ENCODE data around the gene LDB3.

Gene LDB3

GRCh38 chr10:86706401-86706841, 38.1 kb downstream of the LDB3 start:
- no peak for DNase-seq (ENCODE audit: low read depth)

- DNase-seq (ENCODE audit: low read depth), result no peak
Observed at GRCh38 chr10:86706977-86707376, 38.7 kb downstream of the LDB3 start.

- no peak for DNase-seq (ENCODE audit: low read depth)
Observed at GRCh38 chr10:86707505-86707904, 39.2 kb downstream of the LDB3 start.

- no peak for DNase-seq (ENCODE audit: low read depth)
Observed at GRCh38 chr10:86708068-86708782, 39.9 kb downstream of the LDB3 start.

GRCh38 chr10:86708783-86709380, 40.6 kb downstream of the LDB3 start:
- DNase-seq (ENCODE audit: low read depth), result no peak

GRCh38 chr10:86709396-86710185, 41.3 kb downstream of the LDB3 start:
- no peak for DNase-seq (ENCODE audit: low read depth)

- peak; percentile 55 for DNase-seq (ENCODE audit: low read depth)
Observed at GRCh38 chr10:86710987-86711512, 42.7 kb downstream of the LDB3 start.

- DNase-seq (ENCODE audit: low read depth), result no peak
Observed at GRCh38 chr10:86711513-86712316, 43.4 kb downstream of the LDB3 start.

GRCh38 chr10:86712317-86712707, 44.0 kb downstream of the LDB3 start:
- no peak for DNase-seq (ENCODE audit: low read depth)

GRCh38 chr10:86715156-86715795, 47.0 kb downstream of the LDB3 start:
- DNase-seq (ENCODE audit: low read depth), result no peak

- DNase-seq (ENCODE audit: low read depth), result no peak
Observed at GRCh38 chr10:86715836-86716235, 47.5 kb downstream of the LDB3 start.

- DNase-seq (ENCODE audit: low read depth), result no peak
Observed at GRCh38 chr10:86716466-86716865, 48.2 kb downstream of the LDB3 start.

GRCh38 chr10:86718556-86718955, 50.2 kb downstream of the LDB3 start:
- DNase-seq (ENCODE audit: low read depth), result no peak

GRCh38 chr10:86721232-86721631, 52.9 kb downstream of the LDB3 start:
- DNase-seq (ENCODE audit: low read depth), result no peak

GRCh38 chr10:86723009-86723408, 54.7 kb downstream of the LDB3 start:
- DNase-seq (ENCODE audit: low read depth), result no peak

- DNase-seq (ENCODE audit: low read depth), result no peak
Observed at GRCh38 chr10:86724445-86724844, 56.1 kb downstream of the LDB3 start.

GRCh38 chr10:86725980-86726676, 57.8 kb downstream of the LDB3 start:
- no peak for DNase-seq (ENCODE audit: low read depth)

GRCh38 chr10:86726677-86726999, 58.3 kb downstream of the LDB3 start:
- DNase-seq (ENCODE audit: low read depth), result no peak

- no peak for DNase-seq (ENCODE audit: low read depth)
Observed at GRCh38 chr10:86727470-86727869, 59.2 kb downstream of the LDB3 start.

- no peak for DNase-seq (ENCODE audit: low read depth)
Observed at GRCh38 chr10:86728056-86728455, 59.7 kb downstream of the LDB3 start.

- DNase-seq (ENCODE audit: low read depth), result no peak
Observed at GRCh38 chr10:86729677-86730076, 61.4 kb downstream of the LDB3 start.

Data from stimulated activated CD8-positive, alpha-beta memory T cell treated with anti-CD3 and anti-CD28 coated beads, Interleukin-15, amount 100 ng/mL, for 1 hour (primary cell).